ENCODE measurements around the gene GMFB. TPM values are rescaled to one million over a fixed set of nuclear protein-coding genes. Genes with fewer than 3 reads are reported as not detected.

Gene GMFB
- 100 to 1,000 TPM in 2 of 3 donors, 10 to 100 TPM in 1; 97.8 to 107 (median 105) TPM for polyA plus RNA-seq (ENCODE audit: insufficient read length in 3 of 3)

GRCh38 chr14:54488646-54489317, at the start of gene GMFB:
TSS of gene GMFB (minus strand) at chr14:54488980. CDS start at chr14:54488927, 53 bp downstream.
- DNase-seq (ENCODE audit: low read depth in 3 of 3, low spot score in 2 of 3): peak; percentile 74 to 84 (median 80)

- DNase-seq (ENCODE audit: low read depth in 3 of 3, low spot score in 2 of 3): no peak
These were observed 49.3 kb upstream of the GMFB start for GRCh38 chr14:54538055-54538454.

GRCh38 chr14:54537651-54538050, 48.9 kb upstream of the GMFB start:
- no peak for DNase-seq (ENCODE audit: low read depth in 3 of 3, low spot score in 2 of 3)

GRCh38 chr14:54535646-54536045, 46.9 kb upstream of the GMFB start:
- no peak for DNase-seq (ENCODE audit: low read depth in 3 of 3, low spot score in 2 of 3)

- DNase-seq (ENCODE audit: low read depth in 3 of 3, low spot score in 2 of 3): no peak
These were observed 46.3 kb upstream of the GMFB start for GRCh38 chr14:54535126-54535525.

GRCh38 chr14:54533100-54533499, 44.3 kb upstream of the GMFB start:
- no peak for DNase-seq (ENCODE audit: low read depth in 3 of 3, low spot score in 2 of 3)

GRCh38 chr14:54532111-54533012, 43.6 kb upstream of the GMFB start:
- no peak for DNase-seq (ENCODE audit: low read depth in 3 of 3, low spot score in 2 of 3)

GRCh38 chr14:54529811-54530210, 41.0 kb upstream of the GMFB start:
- DNase-seq (ENCODE audit: low read depth in 3 of 3, low spot score in 2 of 3): no peak

- no peak for DNase-seq (ENCODE audit: low read depth in 3 of 3, low spot score in 2 of 3)
These were observed 40.2 kb upstream of the GMFB start for GRCh38 chr14:54528973-54529372.

- no peak for DNase-seq (ENCODE audit: low read depth in 3 of 3, low spot score in 2 of 3)
These were observed 35.6 kb upstream of the GMFB start for GRCh38 chr14:54524410-54524809.

GRCh38 chr14:54516709-54517108, 27.9 kb upstream of the GMFB start:
- no peak for DNase-seq (ENCODE audit: low read depth in 3 of 3, low spot score in 2 of 3)

GRCh38 chr14:54515670-54516069, 26.9 kb upstream of the GMFB start:
- no peak for DNase-seq (ENCODE audit: low read depth in 3 of 3, low spot score in 2 of 3)

- no peak for DNase-seq (ENCODE audit: low read depth in 3 of 3, low spot score in 2 of 3)
These were observed 23.6 kb upstream of the GMFB start for GRCh38 chr14:54512393-54512792.

GRCh38 chr14:54509546-54510501, 21.0 kb upstream of the GMFB start, which contains the start of gene CGRRF1:
TSS of gene CGRRF1 (plus strand) at chr14:54509906. CDS start at chr14:54509960, 54 bp downstream.
- peak; percentile 90 to 98 (median 95) for DNase-seq (ENCODE audit: low read depth in 3 of 3, low spot score in 2 of 3)

- DNase-seq (ENCODE audit: low read depth in 3 of 3, low spot score in 2 of 3): no peak
These were observed 14.7 kb upstream of the GMFB start for GRCh38 chr14:54503486-54503885.

GRCh38 chr14:54502602-54503001, 13.8 kb upstream of the GMFB start:
- DNase-seq (ENCODE audit: low read depth in 3 of 3, low spot score in 2 of 3): no peak

- no peak for DNase-seq (ENCODE audit: low read depth in 3 of 3, low spot score in 2 of 3)
These were observed 12.7 kb upstream of the GMFB start for GRCh38 chr14:54501480-54501879.

GRCh38 chr14:54500744-54501143, 12.0 kb upstream of the GMFB start:
- no peak for DNase-seq (ENCODE audit: low read depth in 3 of 3, low spot score in 2 of 3)

GRCh38 chr14:54498579-54498978, 9.8 kb upstream of the GMFB start:
- DNase-seq (ENCODE audit: low read depth in 3 of 3, low spot score in 2 of 3): no peak

- no peak for DNase-seq (ENCODE audit: low read depth in 3 of 3, low spot score in 2 of 3)
These were observed 9.3 kb upstream of the GMFB start for GRCh38 chr14:54498095-54498531.
